ENCODE measurements around the gene PWP1. TPM values are rescaled to one million over a fixed set of nuclear protein-coding genes. Genes with fewer than 3 reads are reported as not detected.

The PWP1 gene
- total RNA-seq, 2 donors from 2014 or later = 38.4 to 72.9 TPM

DNA sequence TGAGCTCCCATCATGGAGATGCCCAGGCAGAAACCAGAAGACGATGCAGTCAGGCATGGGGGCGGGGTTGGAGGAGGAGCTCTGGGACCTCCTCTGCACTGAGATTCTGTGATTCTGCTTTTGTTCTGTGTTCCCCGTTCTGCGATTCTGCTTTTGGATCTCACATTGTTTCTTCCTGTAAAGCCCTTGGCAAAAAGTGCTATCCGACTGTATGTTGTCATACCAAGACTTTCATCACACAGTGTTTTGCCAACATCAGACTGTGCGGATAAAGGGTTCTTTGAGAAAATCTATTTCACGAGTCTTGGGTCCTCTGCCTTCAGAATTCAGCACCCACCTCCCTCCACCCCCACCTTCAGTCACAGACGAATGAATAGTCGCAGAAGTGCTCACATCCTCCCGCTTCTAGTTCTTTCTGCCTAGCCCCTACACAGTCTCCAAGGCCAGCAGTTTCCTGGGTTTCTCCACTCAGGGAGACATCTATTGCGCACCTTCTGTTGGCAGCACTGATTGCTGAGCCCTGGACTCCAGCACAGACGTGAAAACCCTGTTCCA is 24.7 kb upstream of the PWP1 start:
- TF ChIP-seq, protein P1, sequence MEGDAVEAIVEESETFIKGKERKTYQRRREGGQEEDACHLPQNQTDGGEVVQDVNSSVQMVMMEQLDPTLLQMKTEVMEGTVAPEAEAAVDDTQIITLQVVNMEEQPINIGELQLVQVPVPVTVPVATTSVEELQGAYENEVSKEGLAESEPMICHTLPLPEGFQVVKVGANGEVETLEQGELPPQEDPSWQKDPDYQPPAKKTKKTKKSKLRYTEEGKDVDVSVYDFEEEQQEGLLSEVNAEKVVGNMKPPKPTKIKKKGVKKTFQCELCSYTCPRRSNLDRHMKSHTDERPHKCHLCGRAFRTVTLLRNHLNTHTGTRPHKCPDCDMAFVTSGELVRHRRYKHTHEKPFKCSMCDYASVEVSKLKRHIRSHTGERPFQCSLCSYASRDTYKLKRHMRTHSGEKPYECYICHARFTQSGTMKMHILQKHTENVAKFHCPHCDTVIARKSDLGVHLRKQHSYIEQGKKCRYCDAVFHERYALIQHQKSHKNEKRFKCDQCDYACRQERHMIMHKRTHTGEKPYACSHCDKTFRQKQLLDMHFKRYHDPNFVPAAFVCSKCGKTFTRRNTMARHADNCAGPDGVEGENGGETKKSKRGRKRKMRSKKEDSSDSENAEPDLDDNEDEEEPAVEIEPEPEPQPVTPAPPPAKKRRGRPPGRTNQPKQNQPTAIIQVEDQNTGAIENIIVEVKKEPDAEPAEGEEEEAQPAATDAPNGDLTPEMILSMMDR (IDR thresholded peaks at IDR 0.05) = no peak
- Histone ChIP-seq H3K4me1 (ENCODE audit: control insufficient read depth in 1 of 2, low read depth in 2 of 2) (no peaks in the 10 kb centered on the region), H3K27me3 (replicated peaks; ENCODE audit: insufficient read depth) (no peaks in the 10 kb centered on the region), H3K9me3 (no peaks in the 10 kb centered on the region), H3K27ac (no peak overlapping the region), H3K36me3 (no peaks in the 10 kb centered on the region), H3K4me3 (no peak overlapping the region)
- no peak for DNase-seq (ENCODE audit: low spot score)
- ATAC-seq (ENCODE audit: insufficient number of reproducible peaks, low FRiP score, low read depth) = no peak

DNA sequence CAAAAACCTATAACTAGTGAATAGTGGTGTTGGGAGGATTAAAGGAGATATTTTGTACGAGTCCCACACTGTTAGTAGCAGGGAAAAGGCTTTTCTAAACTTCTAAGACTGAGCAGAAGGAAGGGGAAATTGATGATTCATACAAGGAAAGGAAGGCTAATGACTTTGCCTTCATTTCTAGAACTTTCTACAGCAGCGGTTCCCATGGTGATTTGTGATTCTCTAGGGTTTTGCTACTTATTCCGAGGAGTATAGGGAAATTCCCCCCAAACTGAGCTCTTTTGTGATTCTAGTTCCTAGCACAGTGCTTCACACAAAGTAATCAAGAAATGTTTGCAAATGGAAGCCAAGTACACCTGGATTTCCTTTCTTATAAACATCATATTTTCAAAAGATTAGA is 23.8 kb upstream of the PWP1 start:
- DNase-seq (ENCODE audit: low spot score) (no peak), ATAC-seq (ENCODE audit: insufficient number of reproducible peaks, low FRiP score, low read depth) (no peak)
- Histone ChIP-seq H3K4me1 (ENCODE audit: control insufficient read depth in 1 of 2, low read depth in 2 of 2) (no peaks in the 10 kb centered on the region), H3K9me3 (no peaks in the 10 kb centered on the region), H3K27me3 (replicated peaks; ENCODE audit: insufficient read depth) (no peaks in the 10 kb centered on the region), H3K36me3 (no peaks in the 10 kb centered on the region), H3K27ac (no peak overlapping the region), H3K4me3 (no peak overlapping the region)
- TF ChIP-seq, protein P1 (IDR thresholded peaks at IDR 0.05) = no peak

DNA sequence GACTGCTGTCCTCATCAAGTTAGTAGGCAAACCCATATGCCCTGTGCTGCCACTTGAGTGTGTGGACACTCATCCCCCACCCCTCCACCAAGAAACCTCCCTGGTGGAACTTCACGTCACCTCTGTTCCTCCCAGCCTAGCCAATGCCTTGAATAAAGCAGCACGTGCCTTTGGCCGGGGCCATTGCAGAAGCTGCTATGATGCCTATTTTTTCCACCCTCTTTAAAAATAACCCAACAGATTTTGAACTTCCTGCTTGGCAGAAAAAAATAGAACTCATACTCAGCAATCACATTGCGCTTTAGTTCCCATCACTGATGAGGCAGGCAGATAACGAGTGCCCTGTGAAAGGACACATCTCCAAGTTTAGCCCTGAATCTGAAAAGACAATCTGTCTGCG is 23.1 kb upstream of the PWP1 start:
- Histone ChIP-seq H3K4me1 (ENCODE audit: control insufficient read depth in 1 of 2, low read depth in 2 of 2) (no peaks in the 10 kb centered on the region), H3K9me3 (no peaks in the 10 kb centered on the region), H3K27me3 (replicated peaks; ENCODE audit: insufficient read depth) (no peaks in the 10 kb centered on the region), H3K4me3 (no peak overlapping the region), H3K36me3 (no peaks in the 10 kb centered on the region), H3K27ac (no peak overlapping the region)
- TF ChIP-seq, protein P1 (IDR thresholded peaks at IDR 0.05) = no peak
- ATAC-seq (ENCODE audit: insufficient number of reproducible peaks, low FRiP score, low read depth) = no peak
- no peak for DNase-seq (ENCODE audit: low spot score)

DNA sequence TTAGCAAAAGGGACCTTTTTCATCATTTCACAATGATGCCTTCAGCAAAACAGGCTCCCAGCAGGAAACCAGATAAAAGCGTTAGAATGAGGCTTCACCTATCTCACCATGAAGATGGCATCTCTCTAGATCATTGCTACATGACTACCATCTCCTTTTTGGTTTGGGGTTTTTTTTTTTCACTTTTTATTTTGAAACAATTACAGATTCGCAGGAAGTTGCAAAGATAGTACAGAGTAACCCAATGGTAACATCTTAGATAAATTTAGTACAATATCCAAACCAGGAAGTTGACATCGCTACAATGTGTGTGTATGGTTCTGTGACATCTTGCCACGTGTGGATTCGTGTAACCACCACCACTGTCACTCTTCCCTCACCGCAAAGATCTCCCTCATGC is 22.3 kb upstream of the PWP1 start:
- H3K27ac ChIP-seq = no peak overlapping the region
- TF ChIP-seq, protein P1 (IDR thresholded peaks at IDR 0.05) = no peak

DNA sequence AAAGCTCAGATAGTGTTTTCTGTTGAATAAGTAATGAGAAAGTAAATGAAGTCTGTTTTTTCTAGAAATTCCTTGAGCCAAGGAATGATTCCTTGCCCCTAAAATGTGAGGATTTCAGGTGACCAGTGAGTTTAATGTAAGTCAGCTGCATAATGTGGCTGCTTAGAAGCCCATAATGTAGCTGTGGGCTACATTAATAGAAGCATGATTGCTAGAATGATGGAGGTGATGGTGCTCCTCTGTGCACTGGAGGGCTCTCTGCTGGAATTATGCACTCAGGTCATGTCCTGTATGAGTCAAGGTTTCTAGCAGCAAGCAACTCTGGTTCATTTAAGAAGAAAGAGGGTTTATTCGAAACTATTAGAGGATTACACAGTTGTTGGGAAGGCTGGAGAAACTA is 19.6 kb upstream of the PWP1 start:
- Histone ChIP-seq H3K4me3 (no peak overlapping the region), H3K36me3 (no peaks in the 10 kb centered on the region), H3K27ac (no peak overlapping the region), H3K4me1 (ENCODE audit: control insufficient read depth in 1 of 2, low read depth in 2 of 2) (no peaks in the 10 kb centered on the region), H3K9me3 (no peaks in the 10 kb centered on the region), H3K27me3 (replicated peaks; ENCODE audit: insufficient read depth) (no peaks in the 10 kb centered on the region)
- ATAC-seq (ENCODE audit: insufficient number of reproducible peaks, low FRiP score, low read depth) = no peak
- DNase-seq (ENCODE audit: low spot score) = no peak
- TF ChIP-seq, protein P1 (IDR thresholded peaks at IDR 0.05) = no peak

More for the DNA sequence above, 22.3 kb upstream of the PWP1 start:
- no peaks in the 10 kb centered on the region for H3K9me3 ChIP-seq
- H3K4me1 ChIP-seq (ENCODE audit: control insufficient read depth in 1 of 2, low read depth in 2 of 2) = no peaks in the 10 kb centered on the region
- H3K36me3 ChIP-seq = no peaks in the 10 kb centered on the region
- no peak overlapping the region for H3K4me3 ChIP-seq
- ATAC-seq (ENCODE audit: insufficient number of reproducible peaks, low FRiP score, low read depth) (no peak), DNase-seq (ENCODE audit: low spot score) (no peak)
- H3K27me3 ChIP-seq (replicated peaks; ENCODE audit: insufficient read depth) = no peaks in the 10 kb centered on the region
